Measurements from ENCODE around the gene RPS6KA2. TPM values are rescaled to one million over a fixed set of nuclear protein-coding genes. Genes with fewer than 3 reads are reported as not detected.

Gene RPS6KA2
- total and polyA plus RNA-seq, 2 experiments from 2014 or later = 45.1 to 49.0 TPM

GRCh38 chr6:166463359-166464067 is 163.5 kb downstream of the RPS6KA2 start:
- Histone ChIP-seq H3K79me2 (ENCODE audit: insufficient read depth) (no peaks in the 10 kb centered on the region), H3K27ac (no peak overlapping the region), H3F3A (ENCODE audit: insufficient read depth) (peaks cover 34% of the 10 kb centered on the region), H3K4me3 (no peak overlapping the region), H3K27me3 (replicated peaks; ENCODE audit: insufficient read depth) (no peaks in the 10 kb centered on the region), H3K36me3 (ENCODE audit: low read depth) (peaks cover 7% of the 10 kb centered on the region; the same call in 1 of the 2 replicates), H2AFZ (no peak overlapping the region), H3K9me3 (ENCODE audit: low read depth) (no peaks in the 10 kb centered on the region), H4K20me1 (ENCODE audit: insufficient read depth) (no peaks in the 10 kb centered on the region), H3K4me1 (ENCODE audit: insufficient read depth) (peaks cover 14% of the 10 kb centered on the region), H3K9ac (no peak overlapping the region), H3K4me2 (ENCODE audit: unreplicated experiment) (no peak overlapping the region), H3K9me2 (ENCODE audit: insufficient read depth) (no peaks in the 10 kb centered on the region)
- in situ Hi-C loops (cut with MboI) = no loop called here
- 84 to 85% methylated on average over 23 of the region's 23 CpGs for WGBS, 2 experiments (ENCODE audit: low coverage in 1 of 2, low lambda C conversion rate in 2 of 2, missing lambda C conversion rate in 2 of 2)
- TF ChIP-seq EZH2phosphoT487 (IDR thresholded peaks at IDR 0.05; ENCODE audit: insufficient read depth, low read depth) (no peak), EZH2 (IDR thresholded peaks at IDR 0.05; ENCODE audit: insufficient read depth, poor library complexity, severe bottlenecking) (no peak)
- DNase-seq = no peak

DNA sequence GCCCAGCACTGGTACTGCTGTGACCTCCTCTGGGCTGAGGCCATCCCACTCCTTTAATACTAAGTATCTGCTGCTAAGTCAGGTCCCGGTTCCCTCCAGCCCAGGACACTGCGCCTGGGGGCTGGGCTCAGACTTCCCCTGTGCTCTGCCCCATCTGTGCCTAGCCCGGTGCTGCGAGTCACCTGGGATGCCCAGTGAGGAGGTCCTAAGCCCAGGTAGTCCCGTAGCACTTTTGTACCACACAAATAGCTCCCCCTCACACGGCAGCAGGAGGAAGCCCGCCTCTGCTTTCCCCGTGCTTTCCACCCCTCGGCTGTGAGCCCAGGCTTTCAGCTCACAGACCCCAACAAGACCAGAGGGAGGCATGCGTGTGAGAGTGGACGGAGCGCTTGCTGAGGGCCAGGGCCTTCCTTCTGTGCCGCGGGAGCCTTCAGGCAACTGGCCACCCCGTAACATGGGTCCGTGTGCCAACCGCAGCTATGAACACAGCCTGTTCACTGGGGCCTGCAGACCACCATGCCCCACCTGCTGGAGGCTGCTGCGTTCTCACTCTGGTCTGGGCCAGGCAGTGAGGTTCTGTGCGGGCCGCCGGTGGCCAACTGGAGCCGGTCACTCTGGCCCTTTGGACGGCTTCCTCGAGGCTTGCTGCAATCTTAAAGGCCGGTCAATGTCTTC is 164.5 kb downstream of the RPS6KA2 start:
- no peak overlapping the region for H3K4me2 ChIP-seq (ENCODE audit: unreplicated experiment)
- in situ Hi-C loops (cut with MboI) = no loop called here
- 95 to 96% methylated on average over 22 to 25 of the region's 25 CpGs for WGBS, 2 experiments (ENCODE audit: low coverage in 1 of 2, low lambda C conversion rate in 2 of 2, missing lambda C conversion rate in 2 of 2)
- H3K79me2 ChIP-seq (ENCODE audit: insufficient read depth) = no peaks in the 10 kb centered on the region
- no peak overlapping the region for H2AFZ ChIP-seq
- TF ChIP-seq EZH2phosphoT487 (IDR thresholded peaks at IDR 0.05; ENCODE audit: insufficient read depth, low read depth) (no peak), EZH2 (IDR thresholded peaks at IDR 0.05; ENCODE audit: insufficient read depth, poor library complexity, severe bottlenecking) (no peak)
- H3K4me3 ChIP-seq = no peak overlapping the region
- no peak for DNase-seq
- H3K9ac ChIP-seq = no peak overlapping the region
- no peaks in the 10 kb centered on the region for H3K9me3 ChIP-seq (ENCODE audit: low read depth)
- H3K27me3 ChIP-seq (replicated peaks; ENCODE audit: insufficient read depth) = no peaks in the 10 kb centered on the region
- peaks cover 26% of the 10 kb centered on the region for H3F3A ChIP-seq (ENCODE audit: insufficient read depth)
- H3K36me3 ChIP-seq (ENCODE audit: low read depth) = peaks cover 7% of the 10 kb centered on the region; the same call in 1 of the 2 replicates
- H3K27ac ChIP-seq = no peak overlapping the region
- no peaks in the 10 kb centered on the region for H3K9me2 ChIP-seq (ENCODE audit: insufficient read depth)
- H4K20me1 ChIP-seq (ENCODE audit: insufficient read depth) = no peaks in the 10 kb centered on the region
- H3K4me1 ChIP-seq (ENCODE audit: insufficient read depth) = peaks cover 14% of the 10 kb centered on the region

DNA sequence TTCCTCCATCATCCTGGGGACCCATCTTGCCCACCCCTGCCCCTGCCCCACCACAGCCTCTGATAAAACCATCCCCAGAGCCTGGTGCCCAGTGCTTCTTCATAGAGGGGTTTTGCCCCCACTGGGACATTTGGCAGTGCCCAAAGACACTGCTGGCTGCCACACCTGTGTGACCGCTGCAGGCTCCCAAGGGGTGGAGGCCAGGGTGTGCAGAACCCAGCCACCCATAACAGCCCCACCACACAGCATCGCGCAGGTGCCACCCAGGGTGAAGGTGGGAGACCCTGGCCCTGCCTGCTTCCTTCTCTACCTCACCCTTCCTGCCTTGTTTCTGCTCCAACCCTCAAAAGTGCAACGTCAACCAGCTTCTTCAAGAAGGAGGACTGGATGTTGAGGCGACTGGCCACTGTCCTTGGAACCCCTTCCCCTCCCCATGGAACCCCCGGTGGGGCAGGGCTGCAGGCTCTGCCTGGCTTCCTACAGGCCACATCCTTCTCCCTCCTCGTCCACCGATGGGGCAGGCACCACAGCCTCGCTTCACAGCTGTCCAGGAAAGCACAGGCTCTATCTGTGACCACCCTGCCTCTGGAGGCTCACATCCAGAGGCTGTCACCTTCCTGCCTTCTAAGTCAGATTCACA is 165.1 kb downstream of the RPS6KA2 start:
- H3K27ac ChIP-seq = no peak overlapping the region
- H3K27me3 ChIP-seq (replicated peaks; ENCODE audit: insufficient read depth) = no peaks in the 10 kb centered on the region
- TF ChIP-seq EZH2 (IDR thresholded peaks at IDR 0.05; ENCODE audit: insufficient read depth, poor library complexity, severe bottlenecking) (no peak), EZH2phosphoT487 (IDR thresholded peaks at IDR 0.05; ENCODE audit: insufficient read depth, low read depth) (no peak)
- no peaks in the 10 kb centered on the region for H4K20me1 ChIP-seq (ENCODE audit: insufficient read depth)
- H3K4me2 ChIP-seq (ENCODE audit: unreplicated experiment) = no peak overlapping the region
- no peaks in the 10 kb centered on the region for H3K9me2 ChIP-seq (ENCODE audit: insufficient read depth)
- H3K9ac ChIP-seq = no peak overlapping the region
- WGBS, 2 experiments (ENCODE audit: low coverage in 1 of 2, low lambda C conversion rate in 2 of 2, missing lambda C conversion rate in 2 of 2) = 90 to 93% methylated on average over 9 of the region's 9 CpGs
- no peaks in the 10 kb centered on the region for H3K79me2 ChIP-seq (ENCODE audit: insufficient read depth)
- no peak for DNase-seq
- no peak overlapping the region for H3K4me3 ChIP-seq
- H2AFZ ChIP-seq = no peak overlapping the region
- H3K4me1 ChIP-seq (ENCODE audit: insufficient read depth) = peaks cover 14% of the 10 kb centered on the region
- H3F3A ChIP-seq (ENCODE audit: insufficient read depth) = peaks cover 19% of the 10 kb centered on the region
- in situ Hi-C loops (cut with MboI) = no loop called here
- no peaks in the 10 kb centered on the region for H3K9me3 ChIP-seq (ENCODE audit: low read depth)
- peaks cover 8% of the 10 kb centered on the region; the same call in 1 of the 2 replicates for H3K36me3 ChIP-seq (ENCODE audit: low read depth)

Data from GM23248 (cell line).